ENCODE data around the gene LRRC56. TPM values are rescaled to one million over a fixed set of nuclear protein-coding genes. Genes with fewer than 3 reads are reported as not detected.
"Not testable (repeated sequence)": the region's sequence is repeated elsewhere in the genome, so short reads cannot be mapped to it uniquely, and the experiment has no call there.

Gene LRRC56
- total RNA-seq, 3 donors from 2014 or later: 0.16 to 1.6 (median 1.3) TPM

DNA sequence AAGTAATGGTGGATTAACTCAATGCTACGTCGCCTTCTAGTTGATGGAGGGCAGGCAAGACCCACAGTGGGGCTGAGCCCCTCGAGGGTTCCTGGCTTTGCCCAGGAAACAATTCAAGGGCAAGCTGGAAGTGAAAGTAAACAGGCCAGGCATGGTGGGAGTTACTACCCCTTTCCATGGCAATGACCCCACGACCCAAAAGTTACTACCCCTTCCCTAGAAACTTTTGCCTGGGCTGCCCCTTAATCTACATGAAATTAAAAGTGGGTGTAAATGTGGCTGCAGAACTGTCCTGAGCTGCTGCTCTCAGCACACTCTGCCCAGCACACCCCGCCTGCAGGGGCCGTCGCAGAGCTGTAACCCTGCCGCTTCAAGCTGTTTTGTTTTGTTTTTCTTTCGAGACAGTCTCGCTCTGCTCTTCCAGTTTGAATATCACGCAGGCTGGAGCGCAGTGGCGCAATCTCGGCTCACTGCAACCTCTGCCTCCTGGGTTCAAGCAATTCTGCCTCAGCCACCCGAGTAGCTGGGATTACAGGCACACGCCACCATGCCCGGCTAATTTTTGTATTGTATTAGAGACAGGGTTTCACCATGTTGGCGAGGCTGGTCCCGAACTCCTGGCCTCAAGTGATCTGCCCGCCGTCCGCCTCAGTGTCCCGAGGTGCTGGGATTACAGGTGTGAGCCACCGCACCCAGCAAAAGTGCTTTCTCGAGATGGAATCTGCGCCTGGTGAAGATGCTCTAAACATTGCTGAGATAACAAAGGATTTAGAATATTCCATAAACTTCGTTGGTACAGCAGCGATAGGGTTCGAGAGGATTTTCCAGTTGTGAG lies 24.3 kb upstream of the LRRC56 start:
- intact Hi-C loops (cut with DNase I; ENCODE audit: low total_unique reads): no loop called here
- H3K9me3 ChIP-seq: peaks cover 7 to 9% of the 10 kb centered on the region in 2 donors
- no peak for DNase-seq (ENCODE audit: low spot score in 2 of 2)
- H3K4me1 ChIP-seq: no peaks in the 10 kb centered on the region
- no peak for TF ChIP-seq POLR2AphosphoS5 (IDR thresholded peaks at IDR 0.05)
- no peak for TF ChIP-seq POLR2A (IDR thresholded peaks at IDR 0.05)
- no peak for TF ChIP-seq CTCF (IDR thresholded peaks at IDR 0.05)
- H3K27ac ChIP-seq: no peak overlapping the region
- no peak overlapping the region for H3K4me3 ChIP-seq
- H3K27me3 ChIP-seq: no peaks in the 10 kb centered on the region
- no peaks in the 10 kb centered on the region for H3K36me3 ChIP-seq

DNA sequence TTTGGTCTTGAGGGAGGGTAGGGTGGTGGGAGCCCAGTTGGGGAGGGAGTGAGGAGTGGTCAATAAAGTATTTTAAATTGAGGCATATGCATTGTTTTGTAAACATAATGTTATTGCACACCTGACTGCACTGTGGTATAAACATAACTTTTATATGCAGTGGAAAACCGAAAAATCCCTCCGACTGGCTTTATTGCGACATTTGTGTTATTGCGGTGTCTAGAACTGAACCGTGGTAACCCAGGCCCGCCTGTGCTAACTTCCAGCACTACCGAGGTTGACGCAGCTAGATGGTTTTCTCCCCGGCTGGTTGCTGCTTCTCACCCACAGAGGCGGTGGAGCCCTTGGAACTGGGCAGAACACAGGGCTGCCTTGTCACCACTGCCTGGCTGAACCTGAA lies 22.7 kb upstream of the LRRC56 start:
- Histone ChIP-seq H3K9me3 (peaks cover 7 to 9% of the 10 kb centered on the region in 2 donors), H3K27ac (no peak overlapping the region), H3K36me3 (no peaks in the 10 kb centered on the region), H3K4me1 (no peaks in the 10 kb centered on the region), H3K4me3 (no peak overlapping the region), H3K27me3 (no peaks in the 10 kb centered on the region)
- intact Hi-C loops (cut with DNase I; ENCODE audit: low total_unique reads): no loop called here
- no peak for TF ChIP-seq POLR2A (IDR thresholded peaks at IDR 0.05)
- TF ChIP-seq CTCF (IDR thresholded peaks at IDR 0.05): no peak
- TF ChIP-seq POLR2AphosphoS5 (IDR thresholded peaks at IDR 0.05): no peak
- no peak for DNase-seq (ENCODE audit: low spot score in 2 of 2)

- no peak for TF ChIP-seq CTCF (IDR thresholded peaks at IDR 0.05)
- TF ChIP-seq POLR2A (IDR thresholded peaks at IDR 0.05): no peak
- TF ChIP-seq POLR2AphosphoS5 (IDR thresholded peaks at IDR 0.05): no peak
- Histone ChIP-seq H3K27ac (no peak overlapping the region), H3K27me3 (no peaks in the 10 kb centered on the region), H3K4me1 (no peaks in the 10 kb centered on the region), H3K9me3 (peaks cover 7 to 9% of the 10 kb centered on the region in 2 donors), H3K36me3 (no peaks in the 10 kb centered on the region), H3K4me3 (no peak overlapping the region)
- intact Hi-C loops (cut with DNase I; ENCODE audit: low total_unique reads): no loop called here
- DNase-seq (ENCODE audit: low spot score in 2 of 2): no peak
Measured at GRCh38 chr11:515131-515530, 22.2 kb upstream of the LRRC56 start.

- no peaks in the 10 kb centered on the region for H3K36me3 ChIP-seq
- no peak overlapping the region for H3K4me3 ChIP-seq
- H3K27me3 ChIP-seq: no peaks in the 10 kb centered on the region
- no peak for TF ChIP-seq POLR2AphosphoS5 (IDR thresholded peaks at IDR 0.05)
- TF ChIP-seq POLR2A (IDR thresholded peaks at IDR 0.05): no peak
- TF ChIP-seq CTCF (IDR thresholded peaks at IDR 0.05): no peak
- H3K4me1 ChIP-seq: no peaks in the 10 kb centered on the region
- intact Hi-C loops (cut with DNase I; ENCODE audit: low total_unique reads): no loop called here
- H3K27ac ChIP-seq: no peak overlapping the region
- no peak for DNase-seq (ENCODE audit: low spot score in 2 of 2)
- peaks cover 7 to 9% of the 10 kb centered on the region in 2 donors for H3K9me3 ChIP-seq
Measured at GRCh38 chr11:516400-516799, 20.9 kb upstream of the LRRC56 start.

- H3K4me1 ChIP-seq; H3K27ac ChIP-seq; DNase-seq (ENCODE audit: low spot score in 2 of 2); H3K27me3 ChIP-seq; H3K4me3 ChIP-seq; intact Hi-C loops (cut with DNase I; ENCODE audit: low total_unique reads); H3K36me3 ChIP-seq; H3K9me3 ChIP-seq: not testable (repeated sequence)
Measured at GRCh38 chr11:516918-517685, 20.2 kb upstream of the LRRC56 start.

Data from breast epithelium (tissue), 4 donors.